GM12801 (cell line): ENCODE measurements around the gene ANKZF1.

ENCODE experiments used
- CTCF ChIP-seq: IDR thresholded peaks from one replicate; pipeline ENCODE4 v1.5.1; 2011; ENCODE audit warnings: control low read depth; ENCODE audit not compliant: insufficient read length; ENCODE audit errors: extremely low read depth

The ANKZF1 gene

GRCh38 chr2:219219784-219220532, 9.6 kb upstream of the ANKZF1 start:
- no peak for TF ChIP-seq CTCF

- TF ChIP-seq CTCF = no peak
Measured at GRCh38 chr2:219220652-219221402, 8.8 kb upstream of the ANKZF1 start.

- TF ChIP-seq CTCF = no peak
Measured at GRCh38 chr2:219221957-219222518, 7.6 kb upstream of the ANKZF1 start.

GRCh38 chr2:219223831-219224610, 5.6 kb upstream of the ANKZF1 start:
- TF ChIP-seq CTCF = no peak

GRCh38 chr2:219225350-219225749, 4.3 kb upstream of the ANKZF1 start:
- TF ChIP-seq CTCF = no peak

- no peak for TF ChIP-seq CTCF
Measured at GRCh38 chr2:219228041-219228910, 1.3 kb upstream of the ANKZF1 start.
